Heart left ventricle (tissue), 13 donors: ENCODE results near the gene PLCH1.

ENCODE experiments used
- POLR2A ChIP-seq, 2 donors: fragments of 450-650 bp; IDR thresholded peaks; one replicate each; pipeline ENCODE4 v1.6.1; 2017; ENCODE audit warnings: antibody characterized with exemption in 2 of 2, mild to moderate bottlenecking in 2 of 2, moderate library complexity in 2 of 2
- TF ChIP-seq, protein P1 (sequence below), 12 donors: fragments of 200-600 bp; sonication (generic) in 4 of 12; IDR thresholded peaks; one replicate each; pipeline versions ENCODE4 v1.5.0 to v1.8.0; 2018 to 2022; ENCODE audit warnings: antibody characterized with exemption in 12 of 12, mild to moderate bottlenecking in 5 of 12
- donor health status: ischemic (EF 13 %, LVEDD 7.1; RV severe dilation, severe dysfunction).
- donor health status: DM: no; HTN: yes; CAD: no.
- donor health status: DM: no; HTN: no; CAD: no.
- donor health status: ischemic (EF 25% LVEDD 6.9; RV normal size, moderate dysfunction).
- donor health status: ischemic (EF 25% LVEDD 5.7; RV mildly dilated, moderate dysfunction).
- donor health status: ischemic (EF 35%, LVEDD 5.7; RV mildly dilated, moderate dysfunction).
- donor health status: nonischemic (EF 11% LVEDD 7.7; RV severe dilation, severe dysfunction).
- donor health status: DM: yes; HTN: yes; CAD: no.
- donor health status: PGD.
- donor health status: ischemic (EF 29% LVEDD 5.4; RV normal size, mild dysfunction).
- donor health status: nonischemic (EF 23%, LVEDD 6.1; RV moderate dilation, normal function).

DNA sequence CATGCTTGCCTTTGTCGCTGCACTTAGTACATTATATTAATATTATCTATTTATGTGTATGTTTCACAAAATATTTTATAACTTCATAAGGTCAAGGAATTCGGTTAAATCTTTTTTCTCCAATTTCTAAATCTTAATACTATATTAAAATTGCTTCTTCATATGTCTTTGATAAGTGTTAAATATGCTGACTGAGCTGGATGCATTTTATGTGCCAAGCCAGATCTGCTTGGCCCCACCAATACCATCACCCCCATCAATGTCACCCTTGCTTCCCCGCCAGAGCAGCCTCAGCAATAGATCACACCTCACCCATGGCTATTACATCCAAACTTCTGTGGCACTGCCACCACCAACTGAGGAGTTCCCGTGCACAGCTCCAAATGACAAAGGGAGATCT, 287.3 kb downstream of the PLCH1 start:
- TF ChIP-seq, protein P1, sequence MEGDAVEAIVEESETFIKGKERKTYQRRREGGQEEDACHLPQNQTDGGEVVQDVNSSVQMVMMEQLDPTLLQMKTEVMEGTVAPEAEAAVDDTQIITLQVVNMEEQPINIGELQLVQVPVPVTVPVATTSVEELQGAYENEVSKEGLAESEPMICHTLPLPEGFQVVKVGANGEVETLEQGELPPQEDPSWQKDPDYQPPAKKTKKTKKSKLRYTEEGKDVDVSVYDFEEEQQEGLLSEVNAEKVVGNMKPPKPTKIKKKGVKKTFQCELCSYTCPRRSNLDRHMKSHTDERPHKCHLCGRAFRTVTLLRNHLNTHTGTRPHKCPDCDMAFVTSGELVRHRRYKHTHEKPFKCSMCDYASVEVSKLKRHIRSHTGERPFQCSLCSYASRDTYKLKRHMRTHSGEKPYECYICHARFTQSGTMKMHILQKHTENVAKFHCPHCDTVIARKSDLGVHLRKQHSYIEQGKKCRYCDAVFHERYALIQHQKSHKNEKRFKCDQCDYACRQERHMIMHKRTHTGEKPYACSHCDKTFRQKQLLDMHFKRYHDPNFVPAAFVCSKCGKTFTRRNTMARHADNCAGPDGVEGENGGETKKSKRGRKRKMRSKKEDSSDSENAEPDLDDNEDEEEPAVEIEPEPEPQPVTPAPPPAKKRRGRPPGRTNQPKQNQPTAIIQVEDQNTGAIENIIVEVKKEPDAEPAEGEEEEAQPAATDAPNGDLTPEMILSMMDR (IDR thresholded peaks at IDR 0.05): no peak
- no peak for TF ChIP-seq POLR2A (IDR thresholded peaks at IDR 0.05)
